H9 (cell line): Measurements from ENCODE around the gene PPP2R2B. TPM values are rescaled to one million over a fixed set of nuclear protein-coding genes. Genes with fewer than 3 reads are reported as not detected.

Experiments
- DNase-seq: peaks from one replicate; pipeline ENCODE4 v3.0.0-alpha.2; 2017
- H2AFZ ChIP-seq: one replicate; pipeline ENCODE4 v1.6.1; 2013; ENCODE audit warnings: mild to moderate bottlenecking, low read length, control low read depth, moderate library complexity
- H2AK5ac ChIP-seq: 2 replicates; pipeline ENCODE4 v1.6.1; 2013; ENCODE audit warnings: low read length, control low read depth, mixed read lengths; ENCODE audit not compliant: insufficient read length
- H2BK120ac ChIP-seq: one replicate; pipeline ENCODE4 v1.6.1; 2013; ENCODE audit warnings: low read depth, mild to moderate bottlenecking, low read length, control low read depth, inconsistent platforms; ENCODE audit not compliant: poor library complexity, severe bottlenecking
- H2BK12ac ChIP-seq: 2 replicates; pipeline ENCODE4 v1.6.1; 2013; ENCODE audit warnings: low read length, control low read depth, mixed read lengths, low read depth; ENCODE audit not compliant: insufficient read length
- H2BK15ac ChIP-seq: 2 replicates; pipeline ENCODE4 v1.6.1; 2013; ENCODE audit warnings: low read depth, low read length, control low read depth
- H2BK20ac ChIP-seq: one replicate; pipeline ENCODE4 v1.6.1; 2013; ENCODE audit warnings: low read depth, mild to moderate bottlenecking, low read length, control low read depth, inconsistent platforms; ENCODE audit not compliant: poor library complexity, severe bottlenecking
- H2BK5ac ChIP-seq: 2 replicates; pipeline ENCODE4 v1.6.1; 2013; ENCODE audit warnings: low read length, control low read depth, mixed read lengths; ENCODE audit not compliant: insufficient read length
- H3K14ac ChIP-seq: 2 replicates; pipeline ENCODE4 v1.6.1; 2013; ENCODE audit warnings: low read length, control low read depth; ENCODE audit not compliant: insufficient read depth
- H3K18ac ChIP-seq: 2 replicates; pipeline ENCODE4 v1.6.1; 2013; ENCODE audit warnings: low read depth, mild to moderate bottlenecking, mixed read lengths, low read length, control low read depth; ENCODE audit not compliant: insufficient read length
- H3K23ac ChIP-seq: 2 replicates; pipeline ENCODE4 v1.6.1; 2013; ENCODE audit warnings: low read length, control low read depth, mixed read lengths, low read depth; ENCODE audit not compliant: insufficient read length
- H3K23me2 ChIP-seq: 2 replicates; pipeline ENCODE4 v1.6.1; 2013; ENCODE audit warnings: low read depth, mild to moderate bottlenecking, mixed read lengths, low read length, control low read depth; ENCODE audit not compliant: insufficient read length, poor library complexity, severe bottlenecking
- H3K27ac ChIP-seq: 2 replicates; pipeline ENCODE4 v1.5.1; 2013; ENCODE audit warnings: low read length, control low read depth, mixed read lengths, low read depth; ENCODE audit not compliant: insufficient read length
- H3K27me3 ChIP-seq: 2 replicates; pipeline ENCODE4 v1.6.1; 2013; ENCODE audit warnings: low read length, control low read depth, inconsistent platforms; ENCODE audit not compliant: insufficient read depth
- H3K4ac ChIP-seq: 2 replicates; pipeline ENCODE4 v1.6.1; 2013; ENCODE audit warnings: low read depth, mild to moderate bottlenecking, control low read depth, inconsistent platforms, low read length, moderate library complexity
- H3K4me1 ChIP-seq: 2 replicates; pipeline ENCODE4 v1.6.1; 2013; ENCODE audit warnings: low read length, control low read depth, inconsistent platforms; ENCODE audit not compliant: insufficient read depth
- H3K4me2 ChIP-seq: 2 replicates; pipeline ENCODE4 v1.6.1; 2013; ENCODE audit warnings: low read length, control low read depth, mixed read lengths; ENCODE audit not compliant: insufficient read length, insufficient read depth
- H3K56ac ChIP-seq: 2 replicates; pipeline ENCODE4 v1.6.1; 2013; ENCODE audit warnings: low read depth, mild to moderate bottlenecking, mixed read lengths, low read length, control low read depth; ENCODE audit not compliant: insufficient read length
- H3K79me1 ChIP-seq: 2 replicates; pipeline ENCODE4 v1.6.1; 2013; ENCODE audit warnings: low read depth, mild to moderate bottlenecking, moderate library complexity, low read length, control low read depth, inconsistent platforms; ENCODE audit not compliant: insufficient read depth, poor library complexity, severe bottlenecking
- H3K79me2 ChIP-seq: 2 replicates; pipeline ENCODE4 v1.6.1; 2013; ENCODE audit warnings: low read length, control low read depth, inconsistent platforms; ENCODE audit not compliant: insufficient read depth
- H3K9ac ChIP-seq: 2 replicates; pipeline ENCODE4 v1.6.1; 2013; ENCODE audit warnings: low read length, control low read depth, mixed read lengths; ENCODE audit not compliant: insufficient read length; ENCODE audit errors: extremely low read depth
- H3K9me3 ChIP-seq: one replicate; pipeline ENCODE4 v1.6.1; 2013; ENCODE audit warnings: low read depth, low read length, inconsistent platforms; ENCODE audit not compliant: control insufficient read depth
- H3T11ph ChIP-seq: one replicate; pipeline ENCODE4 v1.6.1; 2013; ENCODE audit warnings: mild to moderate bottlenecking, low read length, control low read depth, inconsistent platforms
- H4K20me1 ChIP-seq: one replicate; pipeline ENCODE4 v1.6.1; 2013; ENCODE audit not compliant: control insufficient read depth, insufficient read length, insufficient read depth
- H4K5ac ChIP-seq: 2 replicates; pipeline ENCODE4 v1.6.1; 2013; ENCODE audit warnings: low read depth, mild to moderate bottlenecking, mixed read lengths, low read length, control low read depth; ENCODE audit not compliant: insufficient read length
- H4K8ac ChIP-seq: replicated peaks from 2 replicates; pipeline ENCODE4 v1.6.1; 2013; ENCODE audit warnings: low read length, control low read depth, mixed read lengths, low read depth; ENCODE audit not compliant: insufficient read length
- H4K91ac ChIP-seq: 2 replicates; pipeline ENCODE4 v1.6.1; 2013; ENCODE audit warnings: low read depth, mild to moderate bottlenecking, moderate library complexity, mixed read lengths, low read length, control low read depth; ENCODE audit not compliant: insufficient read length
- H3K27ac Mint-ChIP-seq, 3 experiments: 2 replicates in 2 of 3; 3 replicates in 1 of 3; pipeline ENCODE4 v1.8.0; 2020 to 2021; ENCODE audit warnings: mixed read lengths in 3 of 3, mild to moderate bottlenecking in 1 of 3, moderate library complexity in 1 of 3
- H3K27me3 Mint-ChIP-seq: 2 replicates; pipeline ENCODE4 v1.8.0; 2021; ENCODE audit warnings: low read depth, mild to moderate bottlenecking, moderate library complexity, mixed read lengths
- H3K36me3 Mint-ChIP-seq, 3 experiments: 2 replicates in 2 of 3; 3 replicates in 1 of 3; pipeline ENCODE4 v1.8.0; 2020 to 2021; ENCODE audit warnings: low read depth in 3 of 3, mixed read lengths in 3 of 3; ENCODE audit not compliant: insufficient read depth in 1 of 3
- H3K4me1 Mint-ChIP-seq, 2 experiments: 2 replicates each; pipeline ENCODE4 v1.8.0; 2020; ENCODE audit warnings: mixed read lengths in 2 of 2
- H3K4me3 Mint-ChIP-seq, 2 experiments: 2 replicates in 1 of 2; 3 replicates in 1 of 2; pipeline ENCODE4 v1.8.0; 2020 to 2021; ENCODE audit warnings: mild to moderate bottlenecking in 2 of 2, mixed read lengths in 2 of 2, moderate library complexity in 1 of 2
- H3K9me3 Mint-ChIP-seq, 2 experiments: 2 replicates in 1 of 2; 3 replicates in 1 of 2; pipeline ENCODE4 v1.8.0; 2020; ENCODE audit warnings: mild to moderate bottlenecking in 2 of 2, mixed read lengths in 2 of 2, moderate library complexity in 1 of 2
- CTCF ChIP-seq: fragments of 200-600 bp; sonication (generic); conservative IDR thresholded peaks from 3 replicates; pipeline ENCODE4 v1.8.0; 2021; ENCODE audit warnings: antibody characterized with exemption, mild to moderate bottlenecking
- WGBS: extraction: QIAGEN DNeasy Blood & Tissue Kit; methylation state at CpG from one replicate; pipeline ENCODE4 v1.1.7; 2013; ENCODE audit warnings: missing lambda C conversion rate, low lambda C conversion rate, mixed read lengths; ENCODE audit not compliant: insufficient read length; ENCODE audit errors: extremely low coverage; 5-methylcytosine and 5-hydroxymethylcytosine counted together
- total RNA-seq: library from RNA; stranded (reverse); gene quantifications from 2 replicates; pipeline ENCODE4 v1.2.1, GENCODE V29; 2021

The PPP2R2B gene
- total RNA-seq, 1 experiment from 2014 or later: 14.3 TPM

DNA sequence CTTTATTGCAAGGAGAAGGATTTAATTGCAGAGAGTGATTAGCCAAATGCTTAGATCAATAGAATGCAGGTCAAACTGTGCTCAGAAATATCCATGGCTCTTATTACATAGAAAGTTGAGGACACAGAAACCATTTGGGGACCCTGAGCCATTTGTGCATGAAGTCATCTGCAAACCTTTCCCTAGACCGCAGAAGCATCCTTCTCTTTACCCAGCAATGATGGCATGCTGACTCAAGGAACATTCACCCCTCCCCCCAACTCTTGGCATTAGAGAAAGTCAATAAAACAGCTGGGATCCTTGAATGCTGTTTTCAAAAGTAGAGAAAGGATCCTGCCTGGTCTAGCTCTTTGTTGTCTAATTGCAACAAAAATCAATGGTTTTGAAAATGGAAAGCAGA lies 73.5 kb downstream of the PPP2R2B start:
- Mint-ChIP-seq H3K36me3 (peaks cover 2 to 4% (median 3%) of the 10 kb centered on the region in 3 experiments; a peak in 6 of 7 replicates), H3K27me3 (no peaks in the 10 kb centered on the region), H3K4me3 (no peak overlapping the region), H3K4me1 (peaks cover 50 to 67% of the 10 kb centered on the region in 2 experiments), H3K9me3 (no peaks in the 10 kb centered on the region), H3K27ac (peak overlapping the region in 2 of 3 experiments; percentile 26 to 55; a peak in 3 of 7 replicates)
- no peak for DNase-seq
- Histone ChIP-seq H3K4me1 (peaks cover 14% of the 10 kb centered on the region; the same call in 1 of the 2 replicates), H2AFZ (no peak overlapping the region), H3K4me2 (no peak overlapping the region), H3T11ph (no peak overlapping the region), H3K23me2 (no peaks in the 10 kb centered on the region), H2BK120ac (no peak overlapping the region), H3K79me2 (no peaks in the 10 kb centered on the region), H2BK5ac (no peak overlapping the region), H3K23ac (no peak overlapping the region), H2AK5ac (no peak overlapping the region), H3K79me1 (no peaks in the 10 kb centered on the region), H2BK12ac (no peak overlapping the region), H3K9ac (no peak overlapping the region), H4K8ac (no peak overlapping the region), H2BK20ac (no peak overlapping the region), H3K4ac (no peak overlapping the region), H3K27me3 (no peaks in the 10 kb centered on the region), H4K20me1 (no peaks in the 10 kb centered on the region), H3K18ac (no peak overlapping the region), H3K56ac (no peak overlapping the region), H2BK15ac (no peak overlapping the region), H3K14ac (no peak overlapping the region), H3K27ac (no peak overlapping the region), H4K5ac (no peak overlapping the region), H3K9me3 (no peaks in the 10 kb centered on the region), H4K91ac (no peak overlapping the region)
- no peak for TF ChIP-seq CTCF
- WGBS: no CpG with 5 or more reads among the region's 1 CpG
